Memory B cell (primary cell): ENCODE results near the gene C1QA.
"Not testable (repeated sequence)": the region's sequence is repeated elsewhere in the genome, so short reads cannot be mapped to it uniquely, and the experiment has no call there.

Source experiments
- ATAC-seq: fragments of 150-1000 bp; cut with Tn5 transposase; 2 replicates; pipeline ENCODE4 v1.10.0; 2021; ENCODE audit warnings: low read depth, mild to moderate bottlenecking, moderate library complexity
- DNase-seq, 2 donors: peaks; one replicate each; pipeline ENCODE4 v3.0.0; 2022; ENCODE audit warnings: low spot score in 2 of 2
- H3K27ac Mint-ChIP-seq: one replicate; pipeline ENCODE4 v1.8.0; 2022; ENCODE audit warnings: mild to moderate bottlenecking, moderate library complexity, mixed read lengths
- H3K27me3 Mint-ChIP-seq: one replicate; pipeline ENCODE4 v1.8.0; 2022; ENCODE audit warnings: mixed read lengths
- H3K36me3 Mint-ChIP-seq: one replicate; pipeline ENCODE4 v1.8.0; 2022; ENCODE audit warnings: mild to moderate bottlenecking, mixed read lengths
- H3K4me1 Mint-ChIP-seq: one replicate; pipeline ENCODE4 v1.8.0; 2022; ENCODE audit warnings: mixed read lengths
- H3K4me3 Mint-ChIP-seq: one replicate; pipeline ENCODE4 v1.8.0; 2022; ENCODE audit warnings: mild to moderate bottlenecking, moderate library complexity, mixed read lengths
- H3K9me3 Mint-ChIP-seq: one replicate; pipeline ENCODE4 v1.8.0; 2022; ENCODE audit warnings: mixed read lengths

Gene C1QA

DNA sequence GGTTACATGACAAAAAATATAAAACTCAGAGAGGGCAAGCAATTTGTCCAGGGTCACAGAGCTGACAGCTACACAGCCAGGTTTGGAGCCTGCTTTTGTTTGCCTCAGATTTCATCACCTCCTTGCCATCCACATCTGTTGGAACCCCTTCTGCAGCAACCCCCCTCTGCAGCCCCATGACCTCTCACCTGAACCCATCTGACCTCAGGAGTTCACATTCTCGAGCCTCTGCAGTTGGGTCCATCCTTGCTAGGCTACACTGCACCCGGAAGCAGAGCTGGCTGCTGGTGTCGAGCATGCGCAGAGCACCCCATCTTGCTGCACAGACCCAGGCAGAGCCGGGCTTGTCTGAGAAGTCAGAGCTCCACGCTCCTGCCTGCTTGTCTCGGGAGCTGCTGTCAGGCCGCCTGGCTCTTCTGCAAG lies 26.6 kb downstream of the C1QA start:
- no peaks in the 10 kb centered on the region for H3K4me1 Mint-ChIP-seq
- no peak for DNase-seq
- H3K9me3 Mint-ChIP-seq: peaks cover 4% of the 10 kb centered on the region
- peaks cover 23% of the 10 kb centered on the region for H3K27me3 Mint-ChIP-seq
- H3K27ac Mint-ChIP-seq: no peak overlapping the region
- no peaks in the 10 kb centered on the region for H3K36me3 Mint-ChIP-seq
- no peak for ATAC-seq
- H3K4me3 Mint-ChIP-seq: no peak overlapping the region

DNA sequence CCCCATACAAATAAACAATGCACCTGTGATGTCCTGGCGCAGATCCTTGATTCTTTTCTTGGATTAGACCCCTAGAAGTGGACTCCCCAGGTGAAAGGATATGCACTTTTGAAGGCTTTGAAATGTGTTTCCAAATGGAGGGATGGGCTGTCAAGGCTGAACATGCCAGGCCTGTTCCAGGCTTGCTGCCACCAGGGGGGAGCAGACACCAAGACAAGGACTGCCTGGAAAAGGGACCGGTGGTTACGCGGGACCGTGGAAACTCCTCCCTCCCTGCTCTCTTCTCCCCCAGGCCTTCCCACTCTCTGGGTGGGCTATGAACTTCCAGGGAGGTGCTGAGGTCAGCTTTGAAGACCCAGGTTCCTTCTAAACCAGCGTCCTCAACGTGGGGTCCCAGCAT lies 29.3 kb downstream of the C1QA start:
- ATAC-seq (no peak), DNase-seq (no peak)
- Mint-ChIP-seq H3K9me3 (no peaks in the 10 kb centered on the region), H3K27ac (no peak overlapping the region), H3K27me3 (peaks cover 15% of the 10 kb centered on the region), H3K4me3 (no peak overlapping the region), H3K4me1 (no peaks in the 10 kb centered on the region), H3K36me3 (no peaks in the 10 kb centered on the region)

DNA sequence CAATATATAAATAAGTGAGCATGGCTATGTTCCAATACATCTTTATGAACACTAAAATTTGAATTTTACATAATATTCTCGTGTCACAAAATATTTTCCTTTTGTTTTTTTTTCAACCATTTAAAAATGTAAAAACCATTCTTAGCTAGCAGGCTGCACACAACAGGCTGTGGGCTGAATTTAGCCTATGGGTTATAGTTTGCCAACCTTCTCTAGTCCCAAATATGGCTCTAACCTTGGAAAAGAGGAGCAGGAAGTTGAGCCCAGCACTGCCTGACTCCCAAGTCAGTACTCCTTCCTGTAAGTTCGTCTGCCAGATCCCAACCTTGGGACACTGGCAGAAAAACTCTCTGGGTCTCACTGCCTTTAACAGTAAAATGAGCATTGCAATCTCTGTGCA lies 30.0 kb downstream of the C1QA start:
- ATAC-seq: no peak
- no peaks in the 10 kb centered on the region for H3K36me3 Mint-ChIP-seq

DNA sequence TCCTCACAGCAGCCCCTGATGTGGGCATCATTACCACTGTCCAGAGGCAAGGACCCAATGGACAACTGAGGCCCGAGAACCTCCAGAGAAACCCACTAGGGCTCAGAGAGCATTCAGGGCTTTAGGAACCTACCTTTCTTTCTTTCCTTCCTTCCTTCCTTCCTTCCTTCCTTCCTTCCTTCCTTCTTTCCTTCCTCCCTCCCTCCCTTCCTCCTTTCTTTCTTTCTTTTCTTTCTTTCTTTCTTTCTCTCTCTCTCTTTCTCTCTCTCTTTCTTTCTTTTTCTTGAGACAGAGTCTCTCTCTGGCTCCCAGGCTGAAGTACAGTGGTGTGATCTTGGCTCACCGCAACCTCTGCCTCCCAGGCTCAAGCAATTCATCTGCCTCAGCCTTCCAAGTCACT lies 32.4 kb downstream of the C1QA start:
- not testable (repeated sequence) for ATAC-seq, H3K36me3 Mint-ChIP-seq, DNase-seq, H3K4me3 Mint-ChIP-seq, H3K9me3 Mint-ChIP-seq, H3K27ac Mint-ChIP-seq, H3K4me1 Mint-ChIP-seq
- H3K27me3 Mint-ChIP-seq: peaks cover 14% of the 10 kb centered on the region

More for the DNA sequence above, 30.0 kb downstream of the C1QA start:
- no peak for DNase-seq
- H3K4me3 Mint-ChIP-seq: no peak overlapping the region
- peaks cover 13% of the 10 kb centered on the region for H3K27me3 Mint-ChIP-seq
- no peak overlapping the region for H3K27ac Mint-ChIP-seq
- no peaks in the 10 kb centered on the region for H3K9me3 Mint-ChIP-seq
- no peaks in the 10 kb centered on the region for H3K4me1 Mint-ChIP-seq

DNA sequence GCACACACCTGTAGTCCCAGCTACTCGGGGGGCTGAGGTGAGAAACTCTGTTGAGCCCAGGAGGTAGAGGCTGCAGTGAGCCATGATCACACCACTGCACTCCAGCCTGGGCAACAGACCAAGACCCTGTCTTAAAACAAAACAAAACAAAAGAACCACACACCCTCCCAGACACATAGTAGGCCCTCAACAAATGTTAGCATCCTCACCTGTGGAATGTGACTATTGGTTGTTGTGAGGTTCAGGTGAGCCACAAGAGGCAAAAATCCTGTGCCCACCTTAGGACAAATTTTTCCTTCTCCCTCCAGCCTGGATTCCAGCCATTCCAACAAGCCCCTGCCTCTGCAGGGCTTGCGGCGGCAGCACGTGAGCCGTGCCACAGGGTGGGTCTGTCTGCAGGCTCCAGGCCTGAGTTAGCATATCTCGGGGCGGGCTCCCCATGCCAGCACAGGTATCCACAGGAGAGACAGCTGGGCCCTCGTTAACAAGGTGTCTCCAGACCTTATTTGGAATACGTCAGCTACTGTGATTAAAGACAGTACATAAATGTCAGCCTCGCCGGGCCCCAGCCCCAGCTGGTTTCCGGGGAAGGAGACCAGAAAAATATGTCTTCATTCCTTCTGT lies 34.0 kb downstream of the C1QA start:
- peaks cover 20% of the 10 kb centered on the region for H3K27me3 Mint-ChIP-seq
- no peak overlapping the region for H3K4me3 Mint-ChIP-seq
- H3K27ac Mint-ChIP-seq: no peak overlapping the region
- no peaks in the 10 kb centered on the region for H3K4me1 Mint-ChIP-seq
- no peaks in the 10 kb centered on the region for H3K36me3 Mint-ChIP-seq
- DNase-seq: no peak
- no peak for ATAC-seq
- no peaks in the 10 kb centered on the region for H3K9me3 Mint-ChIP-seq

DNA sequence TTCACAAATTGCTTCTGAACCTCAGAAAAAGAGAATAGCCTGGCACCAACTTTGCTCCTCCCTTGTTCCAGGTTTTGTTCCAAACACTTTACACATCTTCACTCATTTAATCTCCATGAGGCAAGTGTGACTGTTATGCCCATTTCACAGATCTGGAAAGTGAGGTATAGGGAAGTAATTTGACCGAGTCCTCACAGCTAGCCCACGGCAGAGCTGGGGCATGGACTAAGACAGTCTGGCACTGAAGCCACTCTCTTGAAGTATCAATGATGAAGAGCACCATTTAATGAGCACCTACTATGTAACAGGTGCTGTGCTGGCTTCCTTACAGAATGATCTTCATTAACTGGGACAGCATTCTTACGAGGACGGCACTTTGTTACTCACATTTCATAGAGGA lies 35.6 kb downstream of the C1QA start:
- Mint-ChIP-seq H3K4me1 (no peaks in the 10 kb centered on the region), H3K9me3 (no peaks in the 10 kb centered on the region), H3K36me3 (no peaks in the 10 kb centered on the region), H3K27ac (no peak overlapping the region), H3K27me3 (peaks cover 21% of the 10 kb centered on the region), H3K4me3 (no peak overlapping the region)
- ATAC-seq (no peak), DNase-seq (no peak)

DNA sequence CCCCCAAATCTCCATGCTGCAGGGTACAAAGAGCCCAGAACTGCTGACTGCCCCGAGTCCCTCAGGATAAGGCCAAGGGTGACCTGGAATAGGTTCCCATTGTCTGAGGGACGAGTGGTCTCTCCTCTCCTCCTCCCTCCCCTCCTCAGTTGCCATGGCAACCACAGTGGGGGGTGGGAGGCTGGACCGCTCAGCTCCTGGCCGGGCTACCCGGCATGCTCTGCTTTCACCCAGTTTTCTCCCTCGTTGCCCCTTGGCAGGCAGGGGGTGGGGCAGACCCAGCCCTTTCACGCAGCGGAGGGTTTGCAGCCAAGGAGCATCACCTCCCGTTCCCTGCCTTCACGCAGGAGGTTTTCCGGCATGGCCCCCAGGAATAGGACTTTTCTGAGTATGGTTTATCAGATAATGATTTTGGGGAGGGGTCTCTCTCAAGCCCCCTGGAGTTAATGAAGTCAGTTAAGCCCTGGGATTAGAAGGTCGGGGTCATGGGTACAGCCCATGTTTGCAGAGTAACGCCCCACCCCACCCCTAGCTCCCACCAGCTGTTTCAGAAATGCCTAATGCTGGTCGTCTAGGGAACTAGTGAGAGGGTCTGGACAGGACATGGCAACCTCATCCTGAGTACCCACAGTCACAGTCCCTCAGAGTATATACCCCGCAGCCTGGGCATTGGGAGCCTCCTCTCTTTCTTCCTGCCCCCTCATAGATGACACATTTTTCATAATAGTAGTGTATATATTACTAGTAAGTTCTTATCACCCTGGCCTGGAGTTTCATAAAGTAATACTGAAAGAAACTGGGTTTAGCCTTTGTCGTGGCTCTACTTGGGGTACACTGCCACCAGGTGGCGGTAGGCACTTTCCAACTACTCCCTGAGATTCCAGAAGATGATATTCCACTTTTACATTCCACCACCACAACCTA lies 37.3 kb downstream of the C1QA start:
- Mint-ChIP-seq H3K4me1 (no peaks in the 10 kb centered on the region), H3K36me3 (no peaks in the 10 kb centered on the region), H3K9me3 (no peaks in the 10 kb centered on the region), H3K27me3 (peaks cover 18% of the 10 kb centered on the region), H3K4me3 (no peak overlapping the region), H3K27ac (no peak overlapping the region)
- no peak for DNase-seq
- ATAC-seq: no peak

DNA sequence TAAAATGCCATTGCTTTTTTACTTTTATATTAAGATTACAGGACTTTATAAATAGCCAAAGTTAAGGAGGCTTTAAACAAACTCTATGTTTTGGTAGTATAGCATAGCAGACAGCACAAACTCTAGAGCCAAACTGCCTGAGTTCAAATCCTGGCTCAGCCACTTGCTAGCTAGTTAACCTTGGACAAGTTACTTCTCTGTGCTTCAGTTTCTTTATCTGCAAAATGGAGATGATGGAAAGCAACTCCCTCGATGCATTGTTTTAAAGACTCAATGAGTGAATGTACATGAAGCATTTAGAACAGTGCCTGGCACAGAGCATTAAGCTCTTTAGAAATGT lies 38.0 kb downstream of the C1QA start:
- Mint-ChIP-seq H3K27me3 (peaks cover 17% of the 10 kb centered on the region), H3K4me3 (no peak overlapping the region), H3K36me3 (no peaks in the 10 kb centered on the region), H3K27ac (no peak overlapping the region), H3K4me1 (no peaks in the 10 kb centered on the region), H3K9me3 (no peaks in the 10 kb centered on the region)
- DNase-seq: no peak
- ATAC-seq: no peak

DNA sequence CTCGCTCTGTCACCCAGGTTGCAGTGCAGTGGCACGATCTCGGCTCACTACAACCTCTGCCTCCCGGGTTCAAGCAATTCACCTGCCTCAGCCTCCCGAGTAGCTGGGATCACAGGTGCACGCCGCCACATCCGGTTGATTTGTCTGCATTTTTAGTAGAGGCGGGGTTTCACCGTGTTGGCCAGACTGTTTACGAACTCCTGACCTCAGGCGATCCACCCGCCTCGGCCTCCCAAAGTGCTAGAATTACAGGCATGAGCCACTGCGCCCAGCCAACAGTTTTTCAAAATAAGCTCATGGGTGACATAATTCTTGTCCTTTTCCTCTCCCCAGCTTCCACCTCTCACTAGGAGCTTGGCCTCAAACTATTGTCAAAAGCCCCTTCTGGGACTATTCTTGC lies 39.7 kb downstream of the C1QA start:
- H3K4me1 Mint-ChIP-seq, H3K9me3 Mint-ChIP-seq, H3K27ac Mint-ChIP-seq, ATAC-seq, DNase-seq, H3K4me3 Mint-ChIP-seq, H3K36me3 Mint-ChIP-seq: not testable (repeated sequence)
- H3K27me3 Mint-ChIP-seq: peaks cover 14% of the 10 kb centered on the region

DNA sequence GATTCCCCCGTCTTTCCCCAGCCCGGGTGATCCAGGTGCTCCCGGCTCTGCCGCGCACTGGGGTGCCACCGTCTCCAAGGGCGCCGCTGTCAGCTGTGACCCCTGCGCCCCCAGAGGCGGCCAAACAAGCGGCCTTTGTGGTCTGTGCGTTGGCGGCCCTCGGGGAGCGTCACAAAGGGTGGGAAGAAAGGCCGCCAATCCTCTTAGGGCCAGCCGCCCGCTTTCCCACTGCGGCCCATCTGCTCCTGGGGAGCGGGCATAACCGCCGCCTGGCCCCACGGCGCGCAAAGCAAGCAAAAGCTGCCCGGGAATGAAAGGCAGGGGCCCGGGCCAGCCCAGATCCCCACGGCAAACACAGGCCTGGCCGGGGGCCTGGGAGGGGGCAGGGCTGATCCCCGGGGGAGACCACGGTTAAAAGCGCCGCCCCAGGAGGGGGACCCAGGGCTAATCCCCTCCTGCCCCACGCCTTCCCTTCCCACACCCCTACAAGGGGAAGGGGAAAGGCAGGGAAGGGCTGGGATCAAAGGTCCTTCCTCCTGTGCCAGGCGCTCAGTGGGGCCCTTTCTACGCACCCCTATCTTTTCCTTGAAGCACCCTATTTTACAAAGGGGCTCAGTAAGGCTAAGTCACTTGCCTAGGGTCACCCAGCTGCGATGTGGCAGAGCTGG lies 40.6 kb downstream of the C1QA start:
- H3K9me3 Mint-ChIP-seq: no peaks in the 10 kb centered on the region
- no peak for ATAC-seq
- no peak overlapping the region for H3K27ac Mint-ChIP-seq
- H3K4me3 Mint-ChIP-seq: no peak overlapping the region
- H3K27me3 Mint-ChIP-seq: peaks cover 14% of the 10 kb centered on the region
- no peak for DNase-seq
- H3K36me3 Mint-ChIP-seq: no peaks in the 10 kb centered on the region
- no peaks in the 10 kb centered on the region for H3K4me1 Mint-ChIP-seq

DNA sequence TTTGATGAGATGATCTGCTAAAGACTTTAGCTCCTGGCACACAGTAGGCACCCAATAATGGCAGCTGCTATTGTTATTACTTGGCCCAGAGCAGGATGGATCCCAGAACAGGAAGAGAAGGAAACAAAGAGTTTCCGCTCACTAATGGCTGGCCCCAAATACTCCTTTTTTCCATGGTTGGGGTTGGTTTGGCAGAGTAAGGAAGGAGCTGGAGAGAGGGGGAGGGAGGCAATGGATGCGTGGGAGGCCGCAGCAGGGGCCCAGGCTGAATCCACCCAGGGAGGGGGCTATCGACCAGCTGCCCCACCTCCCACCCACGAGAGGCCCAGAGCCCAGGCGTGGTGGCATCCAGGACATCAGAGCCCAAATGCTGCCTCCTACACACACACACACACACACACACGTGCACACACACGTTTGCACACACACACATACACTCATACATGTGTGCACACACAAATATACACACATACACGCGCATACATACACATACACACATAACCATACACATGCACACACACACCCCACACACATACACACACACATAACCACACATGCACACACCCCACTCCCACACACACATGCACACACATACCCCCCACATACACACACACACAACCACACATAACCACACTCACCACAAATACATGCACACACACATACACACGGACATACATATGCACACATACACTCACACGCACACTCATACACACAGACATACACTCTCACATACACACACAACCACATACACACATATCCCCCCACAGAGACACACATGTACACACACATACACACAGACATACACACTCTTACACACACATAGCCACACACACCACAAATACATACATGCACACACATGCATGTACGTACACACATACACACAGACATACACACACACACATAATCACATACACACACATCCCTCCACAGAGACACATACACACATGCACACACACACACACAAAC lies 41.8 kb downstream of the C1QA start:
- ATAC-seq (no peak), DNase-seq (no peak)
- H3K4me1 Mint-ChIP-seq: no peaks in the 10 kb centered on the region
- no peaks in the 10 kb centered on the region for H3K36me3 Mint-ChIP-seq
- no peaks in the 10 kb centered on the region for H3K9me3 Mint-ChIP-seq
- no peak overlapping the region for H3K4me3 Mint-ChIP-seq
- H3K27me3 Mint-ChIP-seq: peaks cover 9% of the 10 kb centered on the region
- no peak overlapping the region for H3K27ac Mint-ChIP-seq

DNA sequence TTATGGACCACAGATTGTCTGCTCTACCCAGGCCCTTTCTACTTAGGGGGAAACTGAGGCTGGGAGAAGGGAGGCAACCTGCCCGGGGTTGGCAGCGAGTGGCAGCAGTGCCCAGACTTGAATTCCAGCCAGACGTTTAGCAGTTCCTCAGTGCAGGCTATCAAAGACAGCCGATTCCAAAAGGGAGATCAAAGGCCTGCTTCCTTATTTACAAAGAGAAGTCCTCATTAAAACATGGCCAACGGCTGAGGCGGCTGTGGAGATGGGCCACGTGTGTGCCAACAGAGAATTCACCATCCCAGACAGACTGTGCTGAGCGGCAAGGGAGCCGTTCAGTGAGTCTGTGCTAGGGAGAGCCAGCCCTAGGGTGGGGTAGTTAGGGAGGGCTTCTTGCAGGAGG lies 44.3 kb downstream of the C1QA start:
- Mint-ChIP-seq H3K4me3 (no peak overlapping the region), H3K27ac (no peak overlapping the region), H3K36me3 (no peaks in the 10 kb centered on the region), H3K9me3 (no peaks in the 10 kb centered on the region), H3K27me3 (peaks cover 14% of the 10 kb centered on the region), H3K4me1 (no peaks in the 10 kb centered on the region)
- DNase-seq (no peak), ATAC-seq (no peak)

DNA sequence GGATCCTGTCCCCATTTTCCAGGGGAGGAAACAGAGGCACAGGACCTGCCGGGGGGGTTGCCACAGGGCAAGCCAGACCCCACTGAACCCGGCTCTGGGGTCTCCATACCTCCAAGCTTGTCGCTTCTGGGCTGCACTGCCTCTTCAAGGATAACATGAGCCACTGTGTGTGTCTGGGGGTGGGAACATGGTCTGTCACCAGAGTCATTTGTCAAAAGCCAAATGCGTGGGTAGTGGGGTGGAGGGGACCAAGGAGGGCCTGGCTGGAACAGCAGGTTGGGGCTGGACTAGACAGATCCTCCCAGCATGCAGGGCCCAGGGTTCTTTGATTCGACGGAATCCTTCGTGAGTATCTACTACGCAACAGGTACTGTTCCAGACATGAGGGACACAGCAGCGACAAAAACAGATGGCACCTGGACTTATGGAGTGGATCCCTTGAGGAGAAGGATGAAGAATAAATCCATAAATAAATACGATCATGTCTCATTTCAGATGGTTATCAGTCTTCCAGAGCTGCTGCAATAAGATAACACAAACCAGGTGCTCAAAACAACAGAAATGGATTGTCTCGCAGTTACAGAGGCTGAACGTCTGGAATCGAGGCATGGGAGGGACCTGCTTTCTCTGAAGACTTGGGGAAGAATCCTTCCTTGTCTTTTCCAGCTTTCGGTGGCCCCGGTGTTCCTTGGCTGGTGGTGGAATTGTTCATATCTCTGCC lies 45.3 kb downstream of the C1QA start:
- no peak for DNase-seq
- no peaks in the 10 kb centered on the region for H3K4me1 Mint-ChIP-seq
- no peak overlapping the region for H3K27ac Mint-ChIP-seq
- H3K36me3 Mint-ChIP-seq: no peaks in the 10 kb centered on the region
- ATAC-seq: no peak
- peaks cover 17% of the 10 kb centered on the region for H3K27me3 Mint-ChIP-seq
- H3K4me3 Mint-ChIP-seq: no peak overlapping the region
- no peaks in the 10 kb centered on the region for H3K9me3 Mint-ChIP-seq
